ENCODE data around the gene STK10. TPM values are rescaled to one million over a fixed set of nuclear protein-coding genes. Genes with fewer than 3 reads are reported as not detected.

The STK10 gene
- total RNA-seq, 3 donors from 2014 or later: 17.1 to 32.5 (median 23.3) TPM

- Histone ChIP-seq H3K27me3 (no peaks in the 10 kb centered on the region), H3K4me3 (no peak overlapping the region), H3K27ac (no peak overlapping the region), H3K36me3 (no peaks in the 10 kb centered on the region), H3K4me1 (peaks cover 0 to 4% of the 10 kb centered on the region in 2 donors), H3K9me3 (no peaks in the 10 kb centered on the region)
- DNase-seq (ENCODE audit: low spot score in 2 of 2): no peak
- intact Hi-C loops (cut with DNase I; ENCODE audit: low total_unique reads): no loop called here
- no peak for TF ChIP-seq POLR2A (IDR thresholded peaks at IDR 0.05)
- no peak for TF ChIP-seq POLR2AphosphoS5 (IDR thresholded peaks at IDR 0.05)
- TF ChIP-seq CTCF (IDR thresholded peaks at IDR 0.05): no peak
Observed at GRCh38 chr5:172166030-172166826, 21.8 kb downstream of the STK10 start.

- Histone ChIP-seq H3K4me1 (no peaks in the 10 kb centered on the region), H3K27me3 (no peaks in the 10 kb centered on the region), H3K4me3 (no peak overlapping the region), H3K36me3 (no peaks in the 10 kb centered on the region), H3K27ac (no peak overlapping the region), H3K9me3 (no peaks in the 10 kb centered on the region)
- TF ChIP-seq CTCF (IDR thresholded peaks at IDR 0.05): no peak
- TF ChIP-seq POLR2A (IDR thresholded peaks at IDR 0.05): no peak
- TF ChIP-seq POLR2AphosphoS5 (IDR thresholded peaks at IDR 0.05): no peak
- intact Hi-C loops (cut with DNase I; ENCODE audit: low total_unique reads): no loop called here
- DNase-seq (ENCODE audit: low spot score in 2 of 2): no peak
Observed at GRCh38 chr5:172165465-172165864, 22.6 kb downstream of the STK10 start.

- TF ChIP-seq POLR2A (IDR thresholded peaks at IDR 0.05): no peak
- TF ChIP-seq POLR2AphosphoS5 (IDR thresholded peaks at IDR 0.05): no peak
- no peak for TF ChIP-seq CTCF (IDR thresholded peaks at IDR 0.05)
- Histone ChIP-seq H3K36me3 (no peaks in the 10 kb centered on the region), H3K4me3 (no peak overlapping the region), H3K27ac (no peak overlapping the region), H3K9me3 (no peaks in the 10 kb centered on the region), H3K4me1 (no peaks in the 10 kb centered on the region), H3K27me3 (no peaks in the 10 kb centered on the region)
- no peak for DNase-seq (ENCODE audit: low spot score in 2 of 2)
- intact Hi-C loops (cut with DNase I; ENCODE audit: low total_unique reads): no loop called here
Observed at GRCh38 chr5:172164769-172165212, 23.2 kb downstream of the STK10 start.

GRCh38 chr5:172163346-172163745 lies 24.7 kb downstream of the STK10 start:
- H3K27ac ChIP-seq: no peak overlapping the region
- no peak for DNase-seq (ENCODE audit: low spot score in 2 of 2)
- no peaks in the 10 kb centered on the region for H3K4me1 ChIP-seq
- H3K36me3 ChIP-seq: no peaks in the 10 kb centered on the region
- TF ChIP-seq POLR2AphosphoS5 (IDR thresholded peaks at IDR 0.05) (no peak), POLR2A (IDR thresholded peaks at IDR 0.05) (no peak), CTCF (IDR thresholded peaks at IDR 0.05) (no peak)
- intact Hi-C loops (cut with DNase I; ENCODE audit: low total_unique reads): no loop called here
- no peak overlapping the region for H3K4me3 ChIP-seq
- H3K9me3 ChIP-seq: no peaks in the 10 kb centered on the region
- no peaks in the 10 kb centered on the region for H3K27me3 ChIP-seq

GRCh38 chr5:172162987-172163343 lies 25.1 kb downstream of the STK10 start:
- Histone ChIP-seq H3K27ac (no peak overlapping the region), H3K9me3 (no peaks in the 10 kb centered on the region), H3K27me3 (no peaks in the 10 kb centered on the region), H3K36me3 (no peaks in the 10 kb centered on the region), H3K4me1 (no peaks in the 10 kb centered on the region), H3K4me3 (no peak overlapping the region)
- intact Hi-C loops (cut with DNase I; ENCODE audit: low total_unique reads): no loop called here
- TF ChIP-seq POLR2AphosphoS5 (IDR thresholded peaks at IDR 0.05) (no peak), CTCF (IDR thresholded peaks at IDR 0.05) (no peak), POLR2A (IDR thresholded peaks at IDR 0.05) (no peak)
- no peak for DNase-seq (ENCODE audit: low spot score in 2 of 2)

Data from breast epithelium (tissue), 4 donors.